ENCODE measurements around the gene NLN.

Gene NLN

GRCh38 chr5:65811004-65811403, 89.0 kb downstream of the NLN start:
- DNase-seq: no peak

DNA sequence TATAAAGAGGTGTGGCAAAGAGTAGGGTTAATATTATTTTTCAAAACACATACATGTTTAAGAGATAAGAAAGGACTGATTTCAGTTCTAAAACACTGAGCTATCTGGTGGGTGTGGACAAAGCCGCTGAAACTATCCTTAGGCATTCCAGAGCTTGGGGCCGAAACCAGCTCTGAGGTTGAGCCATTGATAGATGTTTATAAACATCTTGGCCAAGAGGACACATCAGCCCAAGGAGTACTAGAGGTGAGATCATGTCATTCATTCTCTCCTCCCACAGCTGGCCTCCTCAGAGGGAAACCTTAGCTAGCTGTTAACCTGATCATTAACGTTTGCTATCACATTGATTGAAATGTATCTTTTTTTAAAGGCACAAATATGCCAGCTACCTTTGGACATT, 89.9 kb downstream of the NLN start:
- no peak for DNase-seq

GRCh38 chr5:65812648-65813047, 90.6 kb downstream of the NLN start:
- no peak for DNase-seq

DNA sequence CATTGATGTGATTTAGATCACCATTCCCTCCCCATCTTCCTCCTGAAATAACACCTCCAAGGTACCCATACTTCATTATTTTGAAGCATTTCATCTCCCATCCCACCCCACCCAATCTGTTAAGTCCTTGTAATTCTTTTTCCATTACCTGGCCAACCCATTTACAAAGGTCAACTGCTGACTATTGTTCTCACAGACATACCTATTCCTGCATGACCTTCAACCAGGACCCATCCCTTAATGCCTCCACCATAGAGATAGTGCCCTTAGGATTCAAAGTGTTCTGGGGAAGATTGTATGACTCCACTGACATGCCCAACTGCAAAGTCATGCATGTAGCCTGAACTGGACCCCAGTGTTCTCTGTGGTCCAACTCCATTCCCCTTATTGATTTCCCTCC, 91.2 kb downstream of the NLN start:
- no peak for DNase-seq

DNA sequence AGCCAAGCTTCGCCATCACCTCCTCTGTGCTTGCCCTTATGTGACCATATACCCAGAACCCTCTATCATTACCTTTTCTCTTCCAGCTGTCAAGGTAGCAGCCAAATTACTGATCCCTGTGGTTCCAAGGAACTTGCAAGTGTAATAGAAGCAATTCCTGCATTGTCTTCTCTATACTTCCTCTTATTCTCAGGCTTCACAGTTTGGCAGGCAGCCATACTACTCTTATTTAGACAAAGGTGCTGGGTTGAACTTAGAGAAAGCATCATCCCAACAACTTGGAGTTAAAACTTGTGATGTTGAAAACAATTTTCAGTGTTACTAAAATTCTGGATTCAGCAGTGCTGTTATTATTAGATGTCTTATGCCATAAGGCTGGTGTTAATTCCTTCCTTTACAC, 93.2 kb downstream of the NLN start:
- DNase-seq: no peak

- no peak for DNase-seq
Measured at GRCh38 chr5:65816729-65817128, 94.7 kb downstream of the NLN start.

DNA sequence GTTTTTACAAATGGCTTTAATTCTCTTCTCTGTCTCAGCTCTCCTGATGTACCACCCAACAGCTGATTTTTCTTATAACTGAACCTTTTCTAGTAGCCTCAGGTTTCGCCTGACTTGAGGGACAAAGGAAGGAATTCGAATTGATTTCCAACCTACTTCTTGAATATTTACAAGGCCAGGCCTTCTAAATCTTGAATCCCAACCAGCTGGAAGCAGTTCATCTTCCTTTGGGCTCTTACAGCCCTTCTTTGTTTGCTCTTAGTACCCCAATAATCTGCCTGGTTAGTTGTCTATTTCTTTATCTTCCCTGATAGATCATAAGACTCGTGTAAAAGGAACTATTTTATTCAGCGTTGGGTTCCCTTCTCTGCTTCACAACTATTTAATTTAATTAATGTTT, 95.9 kb downstream of the NLN start:
- no peak for DNase-seq

DNA sequence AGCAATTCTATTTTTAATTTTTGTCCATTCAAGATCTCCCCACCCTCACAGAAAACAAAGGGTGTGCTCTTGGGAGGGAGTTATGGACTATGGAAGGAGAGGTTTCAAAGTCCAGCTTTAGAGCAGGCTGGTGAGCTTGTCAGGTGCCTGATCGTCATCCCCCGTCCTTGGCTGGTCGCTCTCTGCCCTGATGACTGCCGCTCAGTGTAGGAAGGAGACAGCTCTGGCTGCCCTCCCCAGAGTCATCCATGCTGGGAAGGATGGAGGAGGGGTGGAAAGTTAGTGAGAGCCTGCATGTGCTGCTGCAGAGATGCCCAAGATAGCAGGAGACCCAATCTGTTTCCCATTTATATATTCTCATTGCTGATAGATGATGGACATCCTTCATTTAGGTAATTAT, 96.6 kb downstream of the NLN start:
- DNase-seq: no peak

DNA sequence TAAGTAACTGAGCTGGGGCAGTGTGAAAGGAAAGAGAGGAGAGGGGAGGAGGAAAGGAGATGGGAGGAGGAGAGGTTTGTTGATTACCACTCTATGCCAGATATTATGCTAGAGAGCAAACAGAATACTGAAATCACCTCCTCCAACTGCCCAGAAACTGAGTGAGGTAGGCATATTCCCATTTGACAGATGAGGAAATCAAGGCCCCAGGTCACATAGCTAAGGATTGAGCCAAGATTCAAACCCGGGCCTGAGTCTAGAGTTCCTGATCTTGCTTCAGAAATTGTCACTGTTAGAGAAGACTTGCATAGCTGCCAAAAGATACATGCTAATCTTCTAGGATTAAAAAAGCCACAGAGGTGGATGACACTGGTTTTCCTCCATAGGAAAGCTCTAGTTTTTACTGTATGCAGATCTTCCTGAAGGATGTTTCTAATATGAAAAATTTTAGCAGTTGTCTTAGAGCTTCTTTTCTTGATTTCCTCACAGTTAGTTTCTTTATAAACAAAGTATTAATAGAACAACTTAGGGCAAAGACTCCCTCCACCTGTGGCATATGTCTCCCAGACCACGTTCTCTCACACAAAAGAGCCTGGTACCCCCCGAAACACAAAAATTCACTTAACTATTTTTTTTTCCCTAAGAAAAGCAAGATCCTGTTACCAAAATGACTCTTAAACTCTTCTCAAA, 97.4 kb downstream of the NLN start:
- DNase-seq: no peak

GRCh38 chr5:65819905-65820240, 97.9 kb downstream of the NLN start:
- DNase-seq: no peak

DNA sequence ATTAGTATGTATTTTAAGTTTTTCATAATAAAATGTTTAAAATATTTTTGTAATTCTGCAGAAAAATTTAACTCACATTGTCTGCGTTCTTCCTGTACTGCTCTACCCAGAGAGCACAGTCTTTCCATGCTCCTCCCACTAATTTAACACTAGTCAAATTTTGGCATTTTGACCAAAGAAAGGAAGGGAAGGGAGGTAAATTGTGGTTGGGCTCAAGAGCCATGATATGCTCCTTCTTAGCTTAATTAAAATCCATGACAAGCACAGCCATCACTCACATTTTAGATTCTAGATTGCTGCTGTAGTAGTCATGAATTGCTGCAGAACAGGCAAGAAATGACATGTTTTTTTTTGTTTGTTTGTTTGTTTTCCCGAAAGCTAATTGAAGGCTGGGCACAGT, 98.4 kb downstream of the NLN start:
- DNase-seq: no peak

- DNase-seq: no peak
Measured at GRCh38 chr5:65821966-65822365, 100.0 kb downstream of the NLN start.

DNA sequence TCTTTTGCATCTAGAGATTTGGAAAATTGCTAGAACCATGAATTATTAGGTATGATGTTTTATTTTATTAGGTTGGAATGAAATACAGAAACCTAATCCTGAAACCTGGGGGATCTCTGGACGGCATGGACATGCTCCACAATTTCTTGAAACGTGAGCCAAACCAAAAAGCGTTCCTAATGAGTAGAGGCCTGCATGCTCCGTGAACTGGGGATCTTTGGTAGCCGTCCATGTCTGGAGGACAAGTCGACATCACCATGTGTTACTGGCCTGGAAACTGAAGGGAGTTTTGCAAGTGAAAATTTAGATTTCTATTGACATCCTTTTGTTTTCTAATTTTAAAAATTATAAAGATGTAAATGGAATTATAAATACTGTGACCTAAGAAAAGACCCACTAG, 100.7 kb downstream of the NLN start:
- DNase-seq: no peak

GRCh38 chr5:65823204-65823603, 101.2 kb downstream of the NLN start:
- no peak for DNase-seq

- DNase-seq: no peak
Measured at GRCh38 chr5:65823845-65824445, 101.9 kb downstream of the NLN start.

- DNase-seq: no peak
Measured at GRCh38 chr5:65825408-65826328, 103.7 kb downstream of the NLN start.

- no peak for DNase-seq
Measured at GRCh38 chr5:65828022-65828896, 106.3 kb downstream of the NLN start.

- no peak for DNase-seq
Measured at GRCh38 chr5:65830856-65831255, 108.9 kb downstream of the NLN start.

DNA sequence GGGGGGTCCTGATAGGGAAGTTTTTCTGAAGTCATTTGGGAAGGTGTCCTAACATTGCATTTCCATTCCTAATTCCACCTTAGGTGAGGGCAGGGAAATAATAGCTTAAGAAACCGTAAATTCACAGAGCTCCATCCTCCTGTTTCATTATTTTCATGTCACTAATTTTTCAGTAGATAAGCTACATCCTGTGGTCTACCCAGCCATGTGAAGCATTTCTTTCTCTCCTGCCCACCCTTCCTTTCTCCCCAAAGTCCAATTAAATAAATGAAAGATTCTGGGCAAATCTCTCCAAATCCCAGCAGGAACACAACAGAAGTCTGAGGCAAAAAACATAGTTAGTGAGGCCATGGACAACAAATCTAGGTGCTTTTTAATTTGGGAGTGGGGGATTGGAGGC, 109.3 kb downstream of the NLN start:
- DNase-seq: no peak

DNA sequence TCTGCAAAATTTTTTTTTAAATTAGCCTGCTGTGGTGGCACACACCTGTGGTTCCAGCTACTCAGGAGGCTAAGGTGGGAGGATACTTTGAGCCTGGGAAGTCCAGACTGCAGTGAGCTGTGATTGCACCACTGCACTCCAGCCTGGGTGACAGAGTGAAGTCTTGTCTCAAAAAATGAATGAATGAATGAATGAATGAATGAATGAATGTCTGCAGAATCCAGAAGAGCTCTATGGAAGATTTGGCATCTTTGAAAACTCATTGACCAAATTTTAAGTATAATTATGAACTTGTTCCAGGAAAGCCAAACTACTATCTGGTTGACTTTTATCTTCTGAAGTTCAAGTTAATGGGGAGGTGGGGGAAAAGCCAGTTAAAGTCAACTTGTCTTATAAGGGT, 110.1 kb downstream of the NLN start:
- no peak for DNase-seq

GRCh38 chr5:65832603-65833228, 110.7 kb downstream of the NLN start:
- DNase-seq: no peak

GRCh38 chr5:65833780-65834179, 111.8 kb downstream of the NLN start:
- no peak for DNase-seq

- no peak for DNase-seq
Measured at GRCh38 chr5:65834306-65834705, 112.3 kb downstream of the NLN start.
